Measurements from ENCODE around the gene CFB. TPM values are rescaled to one million over a fixed set of nuclear protein-coding genes. Genes with fewer than 3 reads are reported as not detected.
"Not testable (repeated sequence)": the region's sequence is repeated elsewhere in the genome, so short reads cannot be mapped to it uniquely, and the experiment has no call there.

CFB gene
- total RNA-seq, 1 donor from 2014 or later, result 0.81 TPM

GRCh38 chr6:31906122-31906521, 39.8 kb upstream of the CFB start:
- DNase-seq (ENCODE audit: low read depth), result no peak
- no peak overlapping the region for H3K4me3 ChIP-seq (ENCODE audit: low read depth, low read length)
- TF ChIP-seq, protein P1, sequence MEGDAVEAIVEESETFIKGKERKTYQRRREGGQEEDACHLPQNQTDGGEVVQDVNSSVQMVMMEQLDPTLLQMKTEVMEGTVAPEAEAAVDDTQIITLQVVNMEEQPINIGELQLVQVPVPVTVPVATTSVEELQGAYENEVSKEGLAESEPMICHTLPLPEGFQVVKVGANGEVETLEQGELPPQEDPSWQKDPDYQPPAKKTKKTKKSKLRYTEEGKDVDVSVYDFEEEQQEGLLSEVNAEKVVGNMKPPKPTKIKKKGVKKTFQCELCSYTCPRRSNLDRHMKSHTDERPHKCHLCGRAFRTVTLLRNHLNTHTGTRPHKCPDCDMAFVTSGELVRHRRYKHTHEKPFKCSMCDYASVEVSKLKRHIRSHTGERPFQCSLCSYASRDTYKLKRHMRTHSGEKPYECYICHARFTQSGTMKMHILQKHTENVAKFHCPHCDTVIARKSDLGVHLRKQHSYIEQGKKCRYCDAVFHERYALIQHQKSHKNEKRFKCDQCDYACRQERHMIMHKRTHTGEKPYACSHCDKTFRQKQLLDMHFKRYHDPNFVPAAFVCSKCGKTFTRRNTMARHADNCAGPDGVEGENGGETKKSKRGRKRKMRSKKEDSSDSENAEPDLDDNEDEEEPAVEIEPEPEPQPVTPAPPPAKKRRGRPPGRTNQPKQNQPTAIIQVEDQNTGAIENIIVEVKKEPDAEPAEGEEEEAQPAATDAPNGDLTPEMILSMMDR (conservative IDR thresholded peaks at IDR 0.05; ENCODE audit: low read depth, low read length), result no peak

DNA sequence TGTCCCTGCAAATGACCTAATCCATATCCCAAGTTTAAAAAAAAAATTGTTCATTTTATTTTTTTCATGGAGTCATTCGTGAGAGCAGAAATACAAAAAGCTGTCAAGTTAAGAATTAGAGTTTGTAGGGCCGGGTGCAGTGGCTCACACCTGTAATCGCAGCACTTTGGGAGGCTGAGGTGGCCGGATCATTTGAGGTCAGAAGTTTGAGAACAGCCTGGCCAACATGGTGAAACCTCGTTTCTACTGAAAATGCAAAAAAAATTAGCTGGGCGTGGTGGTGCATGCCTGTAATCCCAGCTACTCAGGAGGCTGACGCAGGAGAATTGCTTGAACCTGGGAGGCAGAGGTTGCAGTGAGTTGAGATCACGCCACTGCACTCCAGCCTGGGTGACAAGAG, 39.2 kb upstream of the CFB start:
- DNase-seq (ENCODE audit: low read depth); H3K4me3 ChIP-seq (ENCODE audit: low read depth, low read length): not testable (repeated sequence)

DNA sequence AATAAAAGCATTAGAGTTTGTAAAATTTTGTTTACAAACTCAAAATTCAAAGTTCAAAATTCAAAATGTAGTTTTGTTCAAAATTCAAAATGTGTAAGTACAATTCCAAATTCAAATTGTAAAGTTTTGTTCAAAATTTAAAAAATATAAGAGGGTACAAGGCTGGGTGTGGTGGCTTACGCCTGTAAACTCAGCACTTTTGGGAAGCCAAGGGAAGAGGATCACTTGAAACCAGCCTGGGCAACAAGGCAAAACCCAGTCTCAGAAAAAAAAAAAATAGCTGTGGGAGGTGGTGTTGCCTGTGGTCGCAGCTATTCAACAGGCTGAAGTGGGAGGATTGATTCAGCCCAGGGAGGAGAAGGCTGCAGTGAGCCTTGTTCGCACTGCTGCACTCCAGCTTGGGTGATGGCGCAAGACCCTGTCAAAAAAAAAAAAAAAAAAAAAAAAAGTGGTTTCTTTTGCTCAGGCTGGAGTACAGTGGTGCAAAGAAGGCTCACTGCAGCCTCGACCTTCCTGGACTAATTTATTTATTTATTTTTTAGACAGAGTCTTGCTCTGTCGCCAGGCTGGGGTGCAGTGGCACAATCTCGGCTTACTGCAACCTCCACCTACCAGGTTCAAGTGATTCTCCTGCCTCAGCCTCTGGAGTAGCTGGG, 38.6 kb upstream of the CFB start:
- H3K4me3 ChIP-seq (ENCODE audit: low read depth, low read length), result no peak overlapping the region
- DNase-seq (ENCODE audit: low read depth), result no peak
- TF ChIP-seq, protein P1 (conservative IDR thresholded peaks at IDR 0.05; ENCODE audit: low read depth, low read length), result no peak

- DNase-seq (ENCODE audit: low read depth); H3K4me3 ChIP-seq (ENCODE audit: low read depth, low read length): not testable (repeated sequence)
Measured at GRCh38 chr6:31908255-31908654, 37.6 kb upstream of the CFB start.

DNA sequence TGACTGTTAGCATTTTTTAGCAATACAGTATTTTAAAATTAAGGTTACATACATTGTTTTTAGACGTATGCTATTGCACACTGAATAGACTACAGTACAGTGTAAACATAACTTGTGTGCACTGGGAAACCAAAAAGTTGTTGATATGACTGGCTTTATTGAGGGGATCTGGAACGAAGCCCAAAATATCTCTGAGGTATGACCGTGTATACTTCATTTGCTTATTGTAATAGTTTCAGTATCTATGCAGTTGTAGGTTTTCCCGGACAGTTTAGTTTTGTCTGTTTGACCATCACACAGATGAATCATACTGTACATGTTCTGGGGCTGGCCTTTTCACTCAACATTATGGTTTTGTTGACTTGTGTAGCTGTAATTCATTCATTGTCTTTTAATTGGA, 37.1 kb upstream of the CFB start:
- TF ChIP-seq, protein P1 (conservative IDR thresholded peaks at IDR 0.05; ENCODE audit: low read depth, low read length), result no peak
- H3K4me3 ChIP-seq (ENCODE audit: low read depth, low read length), result no peak overlapping the region
- DNase-seq (ENCODE audit: low read depth), result no peak

GRCh38 chr6:31909298-31909697, 36.6 kb upstream of the CFB start:
- H3K4me3 ChIP-seq (ENCODE audit: low read depth, low read length); DNase-seq (ENCODE audit: low read depth): not testable (repeated sequence)

DNA sequence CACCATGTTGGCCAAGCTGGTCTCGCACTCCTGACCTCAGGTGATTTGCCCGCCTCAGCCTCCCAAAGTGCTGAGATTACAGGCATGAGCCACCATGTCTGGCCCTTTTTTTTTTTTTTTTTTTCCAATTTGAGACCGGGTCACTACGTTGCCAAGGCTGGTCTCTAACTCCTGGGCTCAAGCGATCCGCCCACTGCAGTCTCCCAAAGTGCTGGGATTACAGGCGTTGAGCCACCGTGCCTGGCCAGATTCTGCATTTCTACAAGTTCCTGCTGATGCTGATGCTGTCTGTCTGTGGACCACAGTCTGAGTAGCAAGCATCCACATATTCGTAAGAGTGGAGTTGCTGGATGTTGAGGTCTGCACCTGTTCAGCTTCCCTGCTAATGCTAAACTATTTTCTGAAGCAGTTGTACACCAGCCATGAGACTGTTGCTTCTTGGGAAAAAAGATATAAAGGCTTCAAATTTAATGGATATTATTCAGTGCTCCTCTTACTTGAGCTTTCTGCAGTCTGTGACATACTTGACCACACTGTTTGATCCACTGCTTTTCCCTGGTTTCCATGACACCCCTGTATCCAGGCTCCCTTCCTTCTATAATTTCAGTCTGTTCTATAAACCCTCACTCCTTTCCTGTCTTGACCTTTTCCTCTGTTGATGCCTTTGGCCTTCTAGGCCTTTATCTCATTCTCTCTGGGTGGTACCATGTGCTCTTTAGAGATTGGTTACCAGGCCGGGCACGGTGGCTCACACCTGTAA, 33.9 kb upstream of the CFB start:
- no peak for DNase-seq (ENCODE audit: low read depth)
- TF ChIP-seq, protein P1 (conservative IDR thresholded peaks at IDR 0.05; ENCODE audit: low read depth, low read length), result no peak
- H3K4me3 ChIP-seq (ENCODE audit: low read depth, low read length), result no peak overlapping the region

DNA sequence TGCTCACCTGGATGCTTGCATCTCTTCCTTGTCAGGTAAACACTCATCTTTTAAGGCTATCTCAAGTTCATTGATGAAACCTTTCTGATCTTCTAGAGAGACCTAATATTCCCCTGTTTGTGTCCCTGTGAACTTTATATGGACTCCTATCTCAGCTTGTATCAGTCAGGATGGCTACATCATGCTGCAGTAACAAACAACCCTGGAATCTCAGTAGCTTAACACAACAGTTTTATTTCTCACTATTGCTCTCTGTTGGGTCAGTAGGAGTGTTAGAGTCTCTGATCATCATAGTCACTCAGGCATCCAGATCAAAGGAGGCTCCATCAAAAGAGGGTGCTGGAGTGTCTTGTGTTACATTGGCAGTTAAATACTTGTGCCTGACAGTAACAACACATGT, 30.5 kb upstream of the CFB start:
- DNase-seq (ENCODE audit: low read depth), result no peak
- TF ChIP-seq, protein P1 (conservative IDR thresholded peaks at IDR 0.05; ENCODE audit: low read depth, low read length), result no peak
- H3K4me3 ChIP-seq (ENCODE audit: low read depth, low read length), result no peak overlapping the region
